Caco-2 (cell line): ENCODE data around the gene MRPS22. TPM values are rescaled to one million over a fixed set of nuclear protein-coding genes. Genes with fewer than 3 reads are reported as not detected.

ENCODE experiments used
- BruUV-seq: library from RNA; stranded (reverse); fragments of 400-500 nt; replicated peaks from 2 replicates; lab custom pipeline; 2021; lab: Mats Ljungman, UMichigan
- CTCF ChIA-PET: fragments of 300-600 bp; sonication (Branson Sonifier 250); formaldehyde crosslinking; loops from one replicate; lab custom pipeline; 2022; ENCODE audit warnings: antibody characterized with exemption; lab: Charles Lee
- POLR2A ChIA-PET: fragments of 300-600 bp; sonication (Branson Sonifier 250); formaldehyde crosslinking; loops from one replicate; lab custom pipeline; 2022; ENCODE audit warnings: antibody characterized with exemption; lab: Charles Lee
- DNase-seq, 2 experiments: peaks; one replicate each; pipeline versions ENCODE4 v3.0.0 to v3.0.0-alpha.2; 2020 to 2022
- H3K27me3 ChIP-seq: replicated peaks from 2 replicates; pipeline ENCODE4 v1.6.0; 2011; ENCODE audit warnings: low read length; ENCODE audit not compliant: control insufficient read depth, insufficient read depth
- H3K36me3 ChIP-seq: 2 replicates; pipeline ENCODE4 v1.5.1; 2011; ENCODE audit warnings: low read length; ENCODE audit not compliant: control insufficient read depth, insufficient read depth
- H3K4me1 ChIP-seq: fragments of 250-450 bp; sonication (Bioruptor Pico); 2 replicates; pipeline ENCODE4 v1.5.1; 2020; ENCODE audit warnings: mild to moderate bottlenecking
- H3K4me3 ChIP-seq: 2 replicates; pipeline ENCODE4 v1.5.1; 2011; ENCODE audit warnings: low read depth, mild to moderate bottlenecking, control low read depth, low read length
- H3K9me3 ChIP-seq: fragments of 250-450 bp; sonication (Bioruptor Pico); 2 replicates; pipeline ENCODE4 v1.5.1; 2020; ENCODE audit warnings: mild to moderate bottlenecking, moderate library complexity
- H3K27ac Mint-ChIP-seq: one replicate; pipeline ENCODE4 v1.8.0; 2022; ENCODE audit warnings: mixed read lengths; ENCODE audit not compliant: unreplicated experiment
- H3K27me3 Mint-ChIP-seq: one replicate; pipeline ENCODE4 v1.8.0; 2022; ENCODE audit warnings: mixed read lengths; ENCODE audit not compliant: insufficient read depth, unreplicated experiment
- H3K36me3 Mint-ChIP-seq: one replicate; pipeline ENCODE4 v1.8.0; 2022; ENCODE audit warnings: mild to moderate bottlenecking, mixed read lengths; ENCODE audit not compliant: insufficient read depth, unreplicated experiment
- H3K4me1 Mint-ChIP-seq: one replicate; pipeline ENCODE4 v1.8.0; 2022; ENCODE audit warnings: low read depth, mixed read lengths; ENCODE audit not compliant: unreplicated experiment
- H3K4me3 Mint-ChIP-seq: one replicate; pipeline ENCODE4 v1.8.0; 2022; ENCODE audit warnings: mild to moderate bottlenecking, moderate library complexity, mixed read lengths; ENCODE audit not compliant: unreplicated experiment
- H3K9me3 Mint-ChIP-seq: one replicate; pipeline ENCODE4 v1.8.0; 2022; ENCODE audit warnings: mixed read lengths; ENCODE audit not compliant: unreplicated experiment
- intact Hi-C: fragments of 100-400 bp; cut with micrococcal nuclease; formaldehyde crosslinking; loops from one replicate; pipeline ENCODE4 v1.10.0; 2022; ENCODE audit not compliant: unreplicated experiment
- total RNA-seq: library from RNA; stranded (reverse); gene quantifications from 2 replicates; pipeline ENCODE4 v1.2.3, GENCODE V29; 2022
- TF ChIP-seq, protein P1 (sequence below), 2 experiments: fragments of 200-600 bp in 1 of 2; IDR thresholded peaks; 1 replicate in 1 of 2; 2 replicates in 1 of 2; pipeline versions ENCODE4 v1.5.1 to v1.8.0; 2011 to 2022; ENCODE audit warnings: antibody characterized with exemption in 1 of 2, control low read depth in 1 of 2, inconsistent platforms in 1 of 2, low read depth in 1 of 2, low read length in 1 of 2, mild to moderate bottlenecking in 1 of 2, moderate library complexity in 1 of 2; ENCODE audit not compliant: insufficient read depth in 1 of 2, severe bottlenecking in 1 of 2, unreplicated experiment in 1 of 2

MRPS22 gene
- total RNA-seq, 1 experiment from 2014 or later: 63.9 TPM

DNA sequence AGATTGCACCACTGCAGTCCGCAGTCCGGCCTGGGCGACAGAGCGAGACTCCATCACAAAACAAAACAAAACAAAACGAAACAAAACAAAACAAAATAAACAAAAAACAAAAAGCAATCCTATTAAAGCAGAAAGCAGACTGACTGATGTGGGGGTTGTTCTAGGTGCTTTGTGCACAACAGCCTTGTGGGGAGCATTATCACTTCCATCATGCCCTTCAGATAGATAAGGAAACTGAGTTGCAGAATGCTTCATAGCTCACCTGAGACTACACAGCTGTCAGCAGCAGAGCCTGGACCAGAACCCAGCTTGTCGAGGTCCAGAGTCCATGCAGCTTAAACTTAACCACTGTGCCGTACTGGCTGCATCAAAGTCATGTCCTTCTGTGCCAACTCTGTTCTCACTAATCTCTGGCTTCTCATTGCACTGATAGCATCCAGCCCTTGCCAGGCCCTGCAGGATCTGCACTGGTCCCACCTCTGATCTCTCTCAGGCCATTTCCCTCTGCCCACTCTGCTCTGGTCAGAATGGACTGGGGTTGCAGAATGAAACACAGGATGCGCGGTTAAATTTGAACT lies 47.6 kb upstream of the MRPS22 start:
- Mint-ChIP-seq H3K4me1 (peaks cover 7% of the 10 kb centered on the region), H3K27ac (no peak overlapping the region), H3K36me3 (no peaks in the 10 kb centered on the region), H3K27me3 (no peaks in the 10 kb centered on the region), H3K9me3 (no peaks in the 10 kb centered on the region), H3K4me3 (no peak overlapping the region)
- BruUV-seq: no TSS peak
- TF ChIP-seq, protein P1, sequence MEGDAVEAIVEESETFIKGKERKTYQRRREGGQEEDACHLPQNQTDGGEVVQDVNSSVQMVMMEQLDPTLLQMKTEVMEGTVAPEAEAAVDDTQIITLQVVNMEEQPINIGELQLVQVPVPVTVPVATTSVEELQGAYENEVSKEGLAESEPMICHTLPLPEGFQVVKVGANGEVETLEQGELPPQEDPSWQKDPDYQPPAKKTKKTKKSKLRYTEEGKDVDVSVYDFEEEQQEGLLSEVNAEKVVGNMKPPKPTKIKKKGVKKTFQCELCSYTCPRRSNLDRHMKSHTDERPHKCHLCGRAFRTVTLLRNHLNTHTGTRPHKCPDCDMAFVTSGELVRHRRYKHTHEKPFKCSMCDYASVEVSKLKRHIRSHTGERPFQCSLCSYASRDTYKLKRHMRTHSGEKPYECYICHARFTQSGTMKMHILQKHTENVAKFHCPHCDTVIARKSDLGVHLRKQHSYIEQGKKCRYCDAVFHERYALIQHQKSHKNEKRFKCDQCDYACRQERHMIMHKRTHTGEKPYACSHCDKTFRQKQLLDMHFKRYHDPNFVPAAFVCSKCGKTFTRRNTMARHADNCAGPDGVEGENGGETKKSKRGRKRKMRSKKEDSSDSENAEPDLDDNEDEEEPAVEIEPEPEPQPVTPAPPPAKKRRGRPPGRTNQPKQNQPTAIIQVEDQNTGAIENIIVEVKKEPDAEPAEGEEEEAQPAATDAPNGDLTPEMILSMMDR (IDR thresholded peaks at IDR 0.05; ENCODE audit: insufficient read depth in 1 of 2, low read depth in 1 of 2, low read length in 1 of 2, severe bottlenecking in 1 of 2, unreplicated experiment in 1 of 2): no peak
- H3K4me3 ChIP-seq: no peak overlapping the region
- H3K9me3 ChIP-seq: no peaks in the 10 kb centered on the region
- CTCF ChIA-PET: no interaction called here
- H3K4me1 ChIP-seq: peaks cover 15% of the 10 kb centered on the region; the same call in 1 of the 2 replicates
- POLR2A ChIA-PET: no interaction called here
- H3K36me3 ChIP-seq: no peaks in the 10 kb centered on the region
- no peak for DNase-seq
- intact Hi-C loops: no loop called here
- H3K27me3 ChIP-seq: no peaks in the 10 kb centered on the region

DNA sequence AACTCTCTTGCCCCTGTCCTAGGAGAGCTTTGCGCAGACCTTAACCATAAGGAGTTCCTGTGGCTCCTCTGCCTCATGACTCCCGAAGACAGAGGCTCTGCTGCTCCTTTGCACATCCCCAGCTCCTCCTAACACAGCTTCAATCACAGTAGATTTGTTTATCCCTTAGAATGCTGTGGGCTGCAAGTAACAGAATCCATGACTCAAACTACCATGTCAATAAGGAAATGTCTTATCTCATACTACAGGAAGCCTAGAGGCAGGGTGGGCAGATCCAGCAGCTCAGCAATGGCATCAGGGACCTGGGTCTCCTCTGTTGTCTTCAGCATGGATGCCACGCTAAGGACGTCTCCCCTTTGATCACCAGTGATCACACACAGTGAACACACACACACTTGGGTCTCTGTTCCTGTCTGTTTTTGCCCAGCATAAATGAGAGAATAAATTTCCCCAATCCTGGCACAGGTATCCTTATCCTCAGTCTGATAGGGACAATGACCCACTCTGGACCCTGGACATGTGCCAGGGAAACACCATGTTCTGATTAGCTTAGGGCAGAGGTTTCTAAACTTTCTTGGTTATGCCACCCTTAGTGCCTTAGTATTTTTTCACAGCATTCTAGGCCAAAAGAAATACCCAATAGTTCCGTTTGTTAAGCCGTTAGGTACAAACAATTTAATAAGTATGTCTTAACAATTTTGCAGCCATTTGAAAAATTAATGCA lies 46.1 kb upstream of the MRPS22 start:
- H3K27me3 Mint-ChIP-seq: no peaks in the 10 kb centered on the region
- CTCF ChIA-PET: no interaction called here
- no peak overlapping the region for H3K4me3 Mint-ChIP-seq
- H3K9me3 Mint-ChIP-seq: no peaks in the 10 kb centered on the region
- no peak for DNase-seq
- BruUV-seq: no TSS peak
- H3K4me1 Mint-ChIP-seq: peaks cover 7% of the 10 kb centered on the region
- Histone ChIP-seq H3K36me3 (no peaks in the 10 kb centered on the region), H3K4me3 (no peak overlapping the region), H3K27me3 (no peaks in the 10 kb centered on the region), H3K9me3 (no peaks in the 10 kb centered on the region), H3K4me1 (peaks cover 19% of the 10 kb centered on the region; the same call in 1 of the 2 replicates)
- H3K36me3 Mint-ChIP-seq: no peaks in the 10 kb centered on the region
- intact Hi-C loops: loop anchor here (2.0 kb wide), 1 partner anchor 31 kb away; no protein-coding TSS in a partner anchor
- POLR2A ChIA-PET: interaction anchor here (0.6 kb wide), 1 partner anchor 14 kb away, joined by 3 read pairs; no protein-coding TSS in a partner anchor
- TF ChIP-seq, protein P1 (IDR thresholded peaks at IDR 0.05; ENCODE audit: insufficient read depth in 1 of 2, low read depth in 1 of 2, low read length in 1 of 2, severe bottlenecking in 1 of 2, unreplicated experiment in 1 of 2): no peak
- H3K27ac Mint-ChIP-seq: no peak overlapping the region

DNA sequence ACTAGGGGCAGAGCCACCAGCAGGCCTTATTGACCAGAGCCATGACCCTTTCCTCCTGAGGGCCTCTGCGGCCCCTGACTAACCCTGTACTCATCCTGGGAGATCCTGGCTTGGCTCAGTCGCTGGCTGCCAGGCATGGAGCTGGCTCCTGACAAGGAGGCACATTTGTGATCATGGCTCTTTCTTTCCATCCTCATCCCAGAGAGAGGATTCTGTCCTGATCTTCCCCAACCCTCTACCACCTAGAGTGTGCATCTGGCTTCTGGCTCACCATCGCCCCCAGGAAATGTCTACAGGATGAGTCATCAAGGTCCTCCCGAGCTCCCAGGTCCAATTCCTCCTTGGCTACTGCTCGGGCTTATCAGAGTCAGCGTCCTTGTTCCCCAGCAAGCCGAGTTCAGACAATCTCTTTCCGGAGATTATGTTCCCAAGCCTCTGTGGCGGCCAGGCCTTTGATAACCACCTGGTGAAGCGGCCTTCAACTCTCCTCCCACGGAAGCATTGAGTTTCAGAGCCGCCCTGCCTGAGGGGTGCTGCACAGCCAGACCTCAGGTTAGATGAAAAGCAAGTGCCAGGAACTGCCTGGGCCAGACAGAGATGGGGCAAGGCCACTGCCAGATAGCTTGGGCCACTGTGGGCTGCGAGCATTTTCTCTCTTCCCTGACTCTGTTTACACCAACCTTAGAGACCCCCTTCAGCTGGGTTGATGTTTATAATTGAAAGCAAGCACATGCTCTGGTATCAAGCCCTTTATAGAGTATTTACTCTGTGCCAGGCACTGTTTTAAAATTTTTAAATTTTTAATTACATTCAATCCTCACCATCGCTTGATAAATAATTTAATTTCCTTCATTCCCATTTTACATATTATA lies 44.3 kb upstream of the MRPS22 start:
- intact Hi-C loops: loop anchor here (2.0 kb wide), 1 partner anchor 29 kb away; no protein-coding TSS in a partner anchor
- peaks cover 19% of the 10 kb centered on the region; the same call in 1 of the 2 replicates for H3K4me1 ChIP-seq
- H3K4me3 Mint-ChIP-seq: no peak overlapping the region
- TF ChIP-seq, protein P1 (IDR thresholded peaks at IDR 0.05; ENCODE audit: insufficient read depth in 1 of 2, low read depth in 1 of 2, low read length in 1 of 2, severe bottlenecking in 1 of 2, unreplicated experiment in 1 of 2): no peak
- no peak overlapping the region for H3K27ac Mint-ChIP-seq
- H3K4me3 ChIP-seq: no peak overlapping the region
- DNase-seq: peak; percentile 39 to 81
- POLR2A ChIA-PET: no interaction called here
- H3K9me3 Mint-ChIP-seq: no peaks in the 10 kb centered on the region
- H3K36me3 Mint-ChIP-seq: no peaks in the 10 kb centered on the region
- peaks cover 7% of the 10 kb centered on the region for H3K4me1 Mint-ChIP-seq
- CTCF ChIA-PET: interaction anchor here (0.6 to 0.7 kb wide), 2 partner anchors 27 to 30 kb away, joined by 3 read pairs; no protein-coding TSS in a partner anchor
- no peaks in the 10 kb centered on the region for H3K27me3 ChIP-seq
- no peaks in the 10 kb centered on the region for H3K27me3 Mint-ChIP-seq
- no peaks in the 10 kb centered on the region for H3K36me3 ChIP-seq
- H3K9me3 ChIP-seq: no peaks in the 10 kb centered on the region
- no TSS peak for BruUV-seq
